ENCODE data around the gene DNAH6.

DNAH6 gene

GRCh38 chr2:84493514-84493913 lies 22.8 kb upstream of the DNAH6 start:
- Histone ChIP-seq H3K4me3 (ENCODE audit: low read length) (no peak overlapping the region), H3K27me3 (ENCODE audit: low read depth, low read length) (no peaks in the 10 kb centered on the region), H3K79me2 (ENCODE audit: low read length) (no peaks in the 10 kb centered on the region), H3K4me2 (ENCODE audit: low read length) (peak overlapping the region; percentile 55), H2AFZ (ENCODE audit: low read depth, low read length) (peak overlapping the region; percentile 24; the same call in 1 of the 2 replicates), H3K4me1 (ENCODE audit: low read length) (peaks cover 39% of the 10 kb centered on the region), H3K9ac (ENCODE audit: low read length) (no peak overlapping the region), H3K27ac (ENCODE audit: low read length) (no peak overlapping the region), H3K36me3 (replicated peaks; ENCODE audit: low read depth, low read length) (no peaks in the 10 kb centered on the region), H4K20me1 (ENCODE audit: insufficient read depth, low read length) (no peaks in the 10 kb centered on the region), H3K9me3 (ENCODE audit: insufficient read depth, low read length) (no peaks in the 10 kb centered on the region)
- TF ChIP-seq CTCF (IDR thresholded peaks at IDR 0.05; ENCODE audit: low read depth, low read length) (no peak), EZH2phosphoT487 (IDR thresholded peaks at IDR 0.05; ENCODE audit: low read depth) (no peak)

GRCh38 chr2:84494070-84494469 lies 22.2 kb upstream of the DNAH6 start:
- H2AFZ ChIP-seq (ENCODE audit: low read depth, low read length): peak overlapping the region; percentile 24; the same call in 1 of the 2 replicates
- H3K27ac ChIP-seq (ENCODE audit: low read length): no peak overlapping the region
- H3K36me3 ChIP-seq (replicated peaks; ENCODE audit: low read depth, low read length): no peaks in the 10 kb centered on the region
- no peaks in the 10 kb centered on the region for H3K27me3 ChIP-seq (ENCODE audit: low read depth, low read length)
- H3K79me2 ChIP-seq (ENCODE audit: low read length): no peaks in the 10 kb centered on the region
- H3K4me1 ChIP-seq (ENCODE audit: low read length): peaks cover 45% of the 10 kb centered on the region
- H3K9ac ChIP-seq (ENCODE audit: low read length): peak overlapping the region; percentile 5; the same call in 1 of the 2 replicates
- no peaks in the 10 kb centered on the region for H4K20me1 ChIP-seq (ENCODE audit: insufficient read depth, low read length)
- TF ChIP-seq EZH2phosphoT487 (IDR thresholded peaks at IDR 0.05; ENCODE audit: low read depth) (no peak), CTCF (IDR thresholded peaks at IDR 0.05; ENCODE audit: low read depth, low read length) (no peak)
- H3K4me2 ChIP-seq (ENCODE audit: low read length): peak overlapping the region; percentile 55
- no peaks in the 10 kb centered on the region for H3K9me3 ChIP-seq (ENCODE audit: insufficient read depth, low read length)
- peak overlapping the region; percentile 18; the same call in 1 of the 2 replicates for H3K4me3 ChIP-seq (ENCODE audit: low read length)

GRCh38 chr2:84495539-84496146 lies 20.7 kb upstream of the DNAH6 start:
- no peaks in the 10 kb centered on the region for H3K9me3 ChIP-seq (ENCODE audit: insufficient read depth, low read length)
- H3K4me2 ChIP-seq (ENCODE audit: low read length): peak overlapping the region; percentile 63
- no peak for TF ChIP-seq EZH2phosphoT487 (IDR thresholded peaks at IDR 0.05; ENCODE audit: low read depth)
- TF ChIP-seq CTCF (IDR thresholded peaks at IDR 0.05; ENCODE audit: low read depth, low read length): peak; percentile 78
- H3K9ac ChIP-seq (ENCODE audit: low read length): 0 out of 2 replicates have a peak overlapping the region, but pooled peaks have one; percentile 16
- H4K20me1 ChIP-seq (ENCODE audit: insufficient read depth, low read length): no peaks in the 10 kb centered on the region
- H3K27ac ChIP-seq (ENCODE audit: low read length): no peak overlapping the region
- H2AFZ ChIP-seq (ENCODE audit: low read depth, low read length): peak overlapping the region; percentile 80
- H3K27me3 ChIP-seq (ENCODE audit: low read depth, low read length): no peaks in the 10 kb centered on the region
- H3K4me1 ChIP-seq (ENCODE audit: low read length): peaks cover 46% of the 10 kb centered on the region
- H3K79me2 ChIP-seq (ENCODE audit: low read length): no peaks in the 10 kb centered on the region
- no peaks in the 10 kb centered on the region for H3K36me3 ChIP-seq (replicated peaks; ENCODE audit: low read depth, low read length)
- H3K4me3 ChIP-seq (ENCODE audit: low read length): 0 out of 2 replicates have a peak overlapping the region, but pooled peaks have one; percentile 18

- no peak for TF ChIP-seq EZH2phosphoT487 (IDR thresholded peaks at IDR 0.05; ENCODE audit: low read depth)
- no peak for TF ChIP-seq CTCF (IDR thresholded peaks at IDR 0.05; ENCODE audit: low read depth, low read length)
- H3K79me2 ChIP-seq (ENCODE audit: low read length): no peaks in the 10 kb centered on the region
- peaks cover 46% of the 10 kb centered on the region for H3K4me1 ChIP-seq (ENCODE audit: low read length)
- H3K4me2 ChIP-seq (ENCODE audit: low read length): no peak overlapping the region
- H2AFZ ChIP-seq (ENCODE audit: low read depth, low read length): 0 out of 2 replicates have a peak overlapping the region, but pooled peaks have one; percentile 80
- no peaks in the 10 kb centered on the region for H3K9me3 ChIP-seq (ENCODE audit: insufficient read depth, low read length)
- H3K27me3 ChIP-seq (ENCODE audit: low read depth, low read length): no peaks in the 10 kb centered on the region
- no peaks in the 10 kb centered on the region for H4K20me1 ChIP-seq (ENCODE audit: insufficient read depth, low read length)
- no peak overlapping the region for H3K9ac ChIP-seq (ENCODE audit: low read length)
- no peak overlapping the region for H3K27ac ChIP-seq (ENCODE audit: low read length)
- no peak overlapping the region for H3K4me3 ChIP-seq (ENCODE audit: low read length)
- H3K36me3 ChIP-seq (replicated peaks; ENCODE audit: low read depth, low read length): no peaks in the 10 kb centered on the region
These were observed 19.9 kb upstream of the DNAH6 start for GRCh38 chr2:84496386-84496785.

Data from OCI-LY3 (cell line).